Activated naive CD8-positive, alpha-beta T cell treated with anti-CD3 and anti-CD28 coated beads, Interleukin-2, amount 10 ng/mL, durations not matched to agents 7 days and 5 days (primary cell): ENCODE results near the gene PLIN1. TPM values are rescaled to one million over a fixed set of nuclear protein-coding genes. Genes with fewer than 3 reads are reported as not detected.
"Not testable (repeated sequence)": the region's sequence is repeated elsewhere in the genome, so short reads cannot be mapped to it uniquely, and the experiment has no call there.

Source experiments
- ATAC-seq: fragments of 150-1000 bp; cut with Tn5 transposase; one replicate; pipeline ENCODE4 v1.10.0; 2021; ENCODE audit warnings: low read depth, moderate library complexity
- POLR2A ChIA-PET: fragments of 350-600 bp; sonication (Branson Sonifier 250); formaldehyde crosslinking; loops from one replicate; lab custom pipeline; 2021; ENCODE audit warnings: antibody characterized with exemption; lab: Charles Lee
- DNase-seq: peaks from one replicate; pipeline ENCODE4 v3.0.0; 2021
- H3K27ac Mint-ChIP-seq: one replicate; pipeline ENCODE4 v1.8.0; 2022; ENCODE audit warnings: mild to moderate bottlenecking, mixed read lengths
- H3K27me3 Mint-ChIP-seq: one replicate; pipeline ENCODE4 v1.8.0; 2022; ENCODE audit warnings: mild to moderate bottlenecking, moderate library complexity, mixed read lengths
- H3K36me3 Mint-ChIP-seq: one replicate; pipeline ENCODE4 v1.8.0; 2021; ENCODE audit warnings: mild to moderate bottlenecking, mixed read lengths
- H3K4me1 Mint-ChIP-seq: one replicate; pipeline ENCODE4 v1.8.0; 2021; ENCODE audit warnings: mixed read lengths
- H3K4me3 Mint-ChIP-seq: one replicate; pipeline ENCODE4 v1.8.0; 2022; ENCODE audit warnings: mild to moderate bottlenecking, moderate library complexity, mixed read lengths
- H3K9me3 Mint-ChIP-seq: one replicate; pipeline ENCODE4 v1.8.0; 2021; ENCODE audit warnings: mixed read lengths
- total RNA-seq, 2 experiments: library from RNA; stranded (reverse); gene quantifications; one replicate each; pipeline ENCODE4 v1.2.3, GENCODE V29; 2021

Gene PLIN1, protein sequence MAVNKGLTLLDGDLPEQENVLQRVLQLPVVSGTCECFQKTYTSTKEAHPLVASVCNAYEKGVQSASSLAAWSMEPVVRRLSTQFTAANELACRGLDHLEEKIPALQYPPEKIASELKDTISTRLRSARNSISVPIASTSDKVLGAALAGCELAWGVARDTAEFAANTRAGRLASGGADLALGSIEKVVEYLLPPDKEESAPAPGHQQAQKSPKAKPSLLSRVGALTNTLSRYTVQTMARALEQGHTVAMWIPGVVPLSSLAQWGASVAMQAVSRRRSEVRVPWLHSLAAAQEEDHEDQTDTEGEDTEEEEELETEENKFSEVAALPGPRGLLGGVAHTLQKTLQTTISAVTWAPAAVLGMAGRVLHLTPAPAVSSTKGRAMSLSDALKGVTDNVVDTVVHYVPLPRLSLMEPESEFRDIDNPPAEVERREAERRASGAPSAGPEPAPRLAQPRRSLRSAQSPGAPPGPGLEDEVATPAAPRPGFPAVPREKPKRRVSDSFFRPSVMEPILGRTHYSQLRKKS
- total RNA-seq, result under 1 TPM; 0.61 to 0.79 TPM

DNA sequence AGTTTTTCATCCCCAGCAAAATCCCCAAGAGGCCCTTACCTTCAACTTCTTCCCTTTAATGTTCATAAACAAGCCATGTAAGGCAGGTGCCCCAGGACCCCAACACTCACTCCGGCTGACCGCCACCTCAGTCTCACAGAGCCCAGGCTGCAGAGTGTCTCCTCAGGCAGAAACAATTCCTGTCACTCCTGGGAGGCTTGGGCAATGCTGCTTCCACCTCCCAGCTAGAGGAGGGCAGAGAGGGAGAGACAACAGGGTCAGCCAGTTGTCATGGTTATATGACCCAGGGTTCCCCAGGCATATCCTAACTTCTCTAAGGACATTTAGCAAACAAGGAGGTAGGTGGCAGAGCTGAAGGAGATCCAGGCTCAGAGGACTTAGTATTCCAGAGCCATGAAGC is at the start of gene PLIN1:
Gene PLIN1 (minus strand): TSS at position 156 of the 400 bp plus-strand sequence. CDS start 1,878 bp downstream, outside the sequence.
- no peak for DNase-seq
- no peak for ATAC-seq
- Mint-ChIP-seq H3K27ac (no peak within 1 kb of the TSS), H3K36me3 (no peaks in the 10 kb centered on the region), H3K9me3 (no peaks in the 10 kb centered on the region), H3K4me3 (no peak within 1 kb of the TSS), H3K27me3 (peaks cover 6% of the 10 kb centered on the region), H3K4me1 (no peaks in the 10 kb centered on the region)
- POLR2A ChIA-PET, result no interaction called here

DNA sequence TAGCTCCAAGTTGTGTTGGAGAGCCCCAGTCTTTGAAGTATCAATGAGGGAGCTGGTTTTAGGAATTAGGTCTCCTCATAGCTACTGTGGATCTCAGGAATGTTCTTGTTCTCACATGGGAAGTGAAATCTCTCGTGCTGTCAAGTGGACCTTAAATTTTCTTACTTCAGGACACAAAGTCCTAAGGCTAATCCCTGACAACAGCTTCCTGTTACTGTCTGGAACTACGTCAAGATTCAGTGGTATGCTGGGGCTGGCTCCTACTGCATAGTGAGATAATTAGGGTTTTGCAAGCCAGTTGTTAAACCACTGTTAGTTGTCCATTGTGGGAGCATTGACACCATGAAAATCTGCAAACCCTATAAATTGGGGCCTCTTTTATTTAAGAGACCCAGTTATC is 49.1 kb upstream of the PLIN1 start:
- Mint-ChIP-seq H3K27ac (no peak overlapping the region), H3K36me3 (no peaks in the 10 kb centered on the region), H3K4me3 (no peak overlapping the region), H3K4me1 (no peaks in the 10 kb centered on the region), H3K9me3 (no peaks in the 10 kb centered on the region), H3K27me3 (peaks cover 16% of the 10 kb centered on the region)
- POLR2A ChIA-PET, result no interaction called here
- ATAC-seq (no peak), DNase-seq (no peak)

DNA sequence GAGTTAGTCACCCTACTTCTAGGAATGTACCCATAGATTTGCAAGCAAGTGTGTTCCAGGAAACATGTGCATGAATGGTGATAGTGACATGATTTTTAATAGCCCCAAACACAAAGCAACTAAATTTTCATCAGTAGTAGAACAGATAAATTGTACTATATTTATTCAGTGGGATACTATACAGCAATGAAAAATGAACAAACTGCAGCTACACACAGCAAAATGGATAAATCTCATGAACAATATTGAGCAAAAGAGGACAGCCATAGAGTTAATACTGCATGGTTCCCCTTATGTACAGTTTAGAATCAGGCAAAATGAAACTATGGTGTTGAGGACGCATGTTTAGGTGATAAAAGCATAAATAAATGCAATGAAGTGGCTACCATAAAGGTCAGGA is 45.9 kb upstream of the PLIN1 start:
- Mint-ChIP-seq H3K27ac (no peak overlapping the region), H3K4me3 (no peak overlapping the region), H3K36me3 (no peaks in the 10 kb centered on the region), H3K27me3 (peaks cover 22% of the 10 kb centered on the region), H3K9me3 (no peaks in the 10 kb centered on the region), H3K4me1 (no peaks in the 10 kb centered on the region)
- POLR2A ChIA-PET, result no interaction called here
- no peak for ATAC-seq
- DNase-seq, result no peak

DNA sequence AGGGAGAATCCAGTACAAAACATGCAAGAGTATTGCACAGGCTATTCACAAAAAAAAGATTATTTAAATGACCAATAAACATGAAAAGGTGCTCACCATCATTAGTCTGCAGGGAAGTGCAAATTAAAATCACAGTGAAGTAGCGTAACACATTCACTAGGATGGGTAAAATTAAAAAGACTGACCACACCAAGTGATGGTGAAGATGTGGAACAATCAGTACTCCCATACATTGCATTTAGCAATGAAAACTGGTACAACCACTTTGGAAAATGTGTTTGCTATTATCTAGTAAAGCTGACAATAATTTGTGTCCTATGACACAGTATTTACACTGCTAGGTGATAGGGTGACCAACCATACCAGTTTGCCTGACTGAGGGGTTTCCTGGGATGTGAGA is 45.5 kb upstream of the PLIN1 start:
- DNase-seq, result no peak
- POLR2A ChIA-PET, result no interaction called here
- no peaks in the 10 kb centered on the region for H3K4me1 Mint-ChIP-seq
- no peaks in the 10 kb centered on the region for H3K9me3 Mint-ChIP-seq
- ATAC-seq, result no peak
- H3K27ac Mint-ChIP-seq, result no peak overlapping the region
- no peak overlapping the region for H3K4me3 Mint-ChIP-seq
- no peaks in the 10 kb centered on the region for H3K36me3 Mint-ChIP-seq
- H3K27me3 Mint-ChIP-seq, result peaks cover 22% of the 10 kb centered on the region

DNA sequence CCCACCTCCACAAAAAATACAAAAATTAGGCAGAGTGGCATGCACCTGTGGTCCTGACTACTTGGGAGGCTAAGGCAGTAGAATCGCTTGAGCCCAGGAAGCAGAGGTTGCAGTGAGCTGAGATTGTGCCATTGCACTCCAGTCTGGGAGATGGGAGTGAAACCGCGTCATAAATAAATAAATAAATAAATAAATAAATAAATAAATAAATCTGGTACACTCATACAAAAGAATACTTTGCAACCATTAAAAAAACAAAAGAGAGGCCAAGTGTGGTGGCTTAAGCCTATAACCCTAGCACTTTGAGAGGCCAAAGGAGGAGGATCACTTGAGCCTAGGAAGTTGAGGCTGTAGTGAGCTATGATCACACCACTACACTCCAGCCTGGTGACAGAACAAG is 43.9 kb upstream of the PLIN1 start:
- ATAC-seq (no peak), DNase-seq (no peak)
- POLR2A ChIA-PET, result no interaction called here
- Mint-ChIP-seq H3K27me3 (peaks cover 28% of the 10 kb centered on the region), H3K4me3 (no peak overlapping the region), H3K4me1 (no peaks in the 10 kb centered on the region), H3K27ac (no peak overlapping the region), H3K36me3 (no peaks in the 10 kb centered on the region), H3K9me3 (no peaks in the 10 kb centered on the region)

DNA sequence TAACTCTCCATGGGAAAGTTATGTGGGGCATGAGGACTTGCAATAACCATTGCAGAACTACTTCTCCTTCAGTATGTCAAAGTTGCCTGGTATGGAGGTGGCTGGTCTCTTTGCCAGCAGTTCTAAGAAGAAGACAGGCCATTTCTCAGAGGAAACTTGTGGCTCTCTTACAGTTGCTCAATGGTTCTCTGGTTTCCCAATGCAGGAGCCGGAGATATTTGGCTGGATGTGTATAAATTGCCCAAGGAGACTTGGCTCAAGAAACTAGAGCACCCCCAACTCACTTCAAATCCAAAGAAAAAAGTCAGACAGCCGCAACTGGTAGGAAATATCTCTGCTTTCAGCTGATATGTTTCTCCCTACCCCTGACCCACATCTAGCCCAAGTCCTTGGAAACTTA is 35.6 kb upstream of the PLIN1 start:
- H3K27ac Mint-ChIP-seq, result no peak overlapping the region
- no peak for DNase-seq
- H3K4me1 Mint-ChIP-seq, result no peaks in the 10 kb centered on the region
- POLR2A ChIA-PET, result no interaction called here
- H3K9me3 Mint-ChIP-seq, result peaks cover 1% of the 10 kb centered on the region
- H3K27me3 Mint-ChIP-seq, result peaks cover 28% of the 10 kb centered on the region
- ATAC-seq, result no peak
- H3K36me3 Mint-ChIP-seq, result no peaks in the 10 kb centered on the region
- H3K4me3 Mint-ChIP-seq, result no peak overlapping the region

DNA sequence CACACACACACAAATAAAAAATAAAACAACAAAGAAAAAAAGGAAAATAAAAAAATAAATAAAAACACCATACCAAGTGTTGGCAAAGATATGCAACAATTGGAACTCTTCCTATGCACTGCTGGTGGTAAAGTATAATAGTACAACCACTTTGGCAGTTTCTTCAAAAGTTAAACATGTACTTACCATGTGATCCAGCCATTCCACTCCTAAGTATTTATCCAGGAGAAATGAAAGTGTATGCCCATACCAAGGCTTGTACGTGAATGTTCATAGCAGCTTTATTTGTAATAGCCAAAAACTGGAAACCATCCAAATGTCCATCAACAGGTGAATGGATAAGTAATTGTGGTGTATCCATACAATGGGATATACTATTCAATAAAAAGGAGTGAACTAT is 28.4 kb upstream of the PLIN1 start:
- POLR2A ChIA-PET, result no interaction called here
- ATAC-seq (no peak), DNase-seq (no peak)
- peaks cover 1% of the 10 kb centered on the region for H3K9me3 Mint-ChIP-seq
- H3K4me3 Mint-ChIP-seq, result no peak overlapping the region
- no peaks in the 10 kb centered on the region for H3K36me3 Mint-ChIP-seq
- no peak overlapping the region for H3K27ac Mint-ChIP-seq
- no peaks in the 10 kb centered on the region for H3K4me1 Mint-ChIP-seq
- peaks cover 21% of the 10 kb centered on the region for H3K27me3 Mint-ChIP-seq

DNA sequence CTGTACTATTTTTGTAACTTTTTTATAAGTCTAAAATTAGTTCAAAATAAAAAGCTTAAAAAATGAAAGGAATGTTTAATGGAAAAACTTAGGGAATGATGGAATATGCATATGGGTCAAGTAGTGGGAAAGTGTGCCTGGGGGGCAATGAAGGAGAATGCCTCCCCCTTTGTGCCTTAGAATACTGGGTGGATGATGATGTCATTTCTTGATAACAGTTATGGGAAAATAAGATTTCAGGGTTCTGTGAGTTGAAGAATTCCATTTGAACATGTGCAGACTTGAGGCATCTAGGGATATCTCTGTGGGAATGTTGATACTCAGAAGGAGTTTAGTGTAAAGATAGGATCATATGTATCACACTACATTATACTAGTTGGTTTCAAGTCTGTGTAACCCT is 25.2 kb upstream of the PLIN1 start:
- DNase-seq (no peak), ATAC-seq (no peak)
- no peak overlapping the region for H3K27ac Mint-ChIP-seq
- no peaks in the 10 kb centered on the region for H3K36me3 Mint-ChIP-seq
- H3K4me3 Mint-ChIP-seq, result no peak overlapping the region
- H3K4me1 Mint-ChIP-seq, result no peaks in the 10 kb centered on the region
- peaks cover 18% of the 10 kb centered on the region for H3K27me3 Mint-ChIP-seq
- H3K9me3 Mint-ChIP-seq, result no peaks in the 10 kb centered on the region
- POLR2A ChIA-PET, result no interaction called here

DNA sequence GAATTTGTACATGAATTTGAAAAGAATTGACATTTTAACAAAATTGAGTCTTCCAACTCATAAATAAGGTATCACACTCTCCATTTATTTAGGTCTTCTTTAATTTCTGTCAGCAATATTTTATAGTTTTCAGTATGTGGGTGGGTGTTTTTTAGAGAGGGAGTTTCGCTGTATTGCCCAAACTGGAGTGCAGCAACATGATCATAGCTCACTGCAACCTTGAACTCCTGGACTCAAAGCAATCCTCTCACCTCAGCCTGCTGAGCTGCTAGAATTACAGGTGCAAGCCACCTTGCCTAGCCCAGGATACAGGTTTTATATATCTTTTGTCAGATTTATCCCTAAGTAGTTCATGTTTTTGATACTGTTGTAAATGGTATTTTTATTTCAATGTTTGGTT is 16.0 kb upstream of the PLIN1 start:
- POLR2A ChIA-PET, result no interaction called here
- H3K27ac Mint-ChIP-seq, result no peak overlapping the region
- no peaks in the 10 kb centered on the region for H3K9me3 Mint-ChIP-seq
- H3K4me3 Mint-ChIP-seq, result no peak overlapping the region
- ATAC-seq, result no peak
- peaks cover 30% of the 10 kb centered on the region for H3K27me3 Mint-ChIP-seq
- no peaks in the 10 kb centered on the region for H3K36me3 Mint-ChIP-seq
- peaks cover 4% of the 10 kb centered on the region for H3K4me1 Mint-ChIP-seq
- DNase-seq, result no peak

DNA sequence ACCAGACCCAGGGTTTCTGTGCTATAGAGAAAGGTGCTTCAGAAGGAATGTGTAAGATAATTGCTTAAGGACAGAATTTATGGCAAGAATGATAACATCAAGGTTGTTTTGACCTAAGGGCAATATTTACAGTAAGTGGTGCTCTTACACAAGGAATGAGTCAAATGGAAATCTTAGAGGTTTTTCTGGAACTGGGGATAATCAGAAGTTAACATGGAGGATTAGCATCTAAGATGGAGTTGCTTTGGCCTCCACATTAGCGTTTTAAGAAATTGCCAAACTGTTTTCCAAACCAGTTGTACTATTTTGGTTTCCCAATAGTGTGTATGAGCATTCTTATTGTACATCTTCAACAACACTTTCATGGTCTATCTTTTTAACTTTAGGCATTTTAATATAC is 14.5 kb upstream of the PLIN1 start:
- Mint-ChIP-seq H3K4me3 (no peak overlapping the region), H3K36me3 (no peaks in the 10 kb centered on the region), H3K27me3 (peaks cover 25% of the 10 kb centered on the region), H3K4me1 (peaks cover 9% of the 10 kb centered on the region), H3K9me3 (no peaks in the 10 kb centered on the region), H3K27ac (no peak overlapping the region)
- DNase-seq (no peak), ATAC-seq (no peak)
- POLR2A ChIA-PET, result no interaction called here

DNA sequence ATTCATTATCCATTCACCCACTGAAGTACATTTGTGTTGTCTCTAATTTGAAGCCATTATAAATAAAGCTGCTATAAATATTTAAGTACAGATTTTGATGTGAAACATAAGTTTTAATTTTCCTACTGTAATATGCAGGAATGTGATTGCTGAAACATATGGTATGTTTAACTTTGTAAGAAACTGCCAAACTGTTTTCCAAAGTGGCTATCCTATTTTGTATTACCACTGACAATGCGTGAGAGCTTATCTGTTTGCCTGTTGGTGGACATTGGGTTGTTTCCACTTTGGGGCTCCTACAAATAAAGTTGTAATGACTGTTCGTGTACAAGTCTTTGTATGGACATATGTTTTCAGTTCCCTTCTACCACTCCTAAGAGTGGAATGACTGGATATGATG is 13.9 kb upstream of the PLIN1 start:
- no peak for DNase-seq
- Mint-ChIP-seq H3K9me3 (no peaks in the 10 kb centered on the region), H3K36me3 (no peaks in the 10 kb centered on the region), H3K4me1 (peaks cover 9% of the 10 kb centered on the region), H3K4me3 (no peak overlapping the region), H3K27ac (no peak overlapping the region), H3K27me3 (peaks cover 21% of the 10 kb centered on the region)
- no peak for ATAC-seq
- POLR2A ChIA-PET, result no interaction called here

DNA sequence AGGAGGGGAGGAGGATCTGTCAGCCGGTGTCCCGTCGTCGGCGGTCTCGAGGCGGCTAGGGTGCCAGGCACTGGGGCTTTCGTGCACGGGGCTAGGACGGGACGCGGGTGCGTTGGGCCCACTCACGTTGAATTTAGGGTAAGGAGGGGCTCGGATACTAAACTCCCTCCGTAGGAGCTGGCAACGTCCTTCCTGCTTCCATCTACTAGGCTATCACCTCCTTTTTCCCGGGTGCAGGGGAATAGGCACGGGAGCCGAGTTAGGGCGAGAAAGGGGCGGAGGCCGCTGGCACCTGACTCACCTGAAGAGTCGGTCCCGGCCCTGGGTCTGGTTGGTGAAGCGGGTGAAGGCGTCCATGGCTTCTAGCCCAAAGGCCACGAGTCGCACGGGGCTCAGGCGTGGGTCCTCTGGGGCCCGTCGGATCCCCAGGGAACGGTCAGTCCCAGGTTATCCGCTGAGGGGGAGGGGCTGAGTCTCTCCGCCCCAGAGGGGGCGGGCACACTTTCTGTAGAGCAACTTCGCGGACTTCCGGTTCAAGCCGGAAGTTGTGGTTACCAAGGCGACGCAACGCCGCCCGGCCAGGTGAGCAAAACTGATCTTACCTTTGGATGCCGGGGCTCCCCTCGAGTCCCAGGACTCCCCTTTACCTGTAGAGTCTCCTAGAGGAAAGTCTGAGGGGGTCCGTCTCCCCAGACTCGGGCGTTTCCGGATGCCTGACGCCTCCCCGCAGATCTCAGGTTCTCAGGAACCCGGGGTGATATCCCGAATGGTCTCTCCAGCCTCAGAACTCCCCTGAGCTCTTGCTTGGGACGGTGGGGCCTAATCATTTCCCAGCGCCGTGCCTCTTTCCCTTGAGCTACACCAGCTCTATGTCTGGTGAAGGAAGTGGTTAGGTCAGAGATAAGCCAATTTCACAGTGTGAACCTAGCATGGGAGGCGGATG is 11.4 kb upstream of the PLIN1 start, which contains the start of the genes PEX11A and WDR93:
Gene PEX11A (minus strand): TSS at position 479 of the 943 bp plus-strand sequence. CDS start 122 bp downstream, at position 357.
Gene WDR93 (plus strand): TSS at position 536 of the 943 bp plus-strand sequence. CDS start 10,936 bp downstream, outside the sequence.
- ATAC-seq, result peak; percentile 86
- H3K4me3 Mint-ChIP-seq, result peak within 1 kb of the TSS; percentile 85
- peaks cover 15% of the 10 kb centered on the region for H3K27me3 Mint-ChIP-seq
- H3K36me3 Mint-ChIP-seq, result no peaks in the 10 kb centered on the region
- no peaks in the 10 kb centered on the region for H3K9me3 Mint-ChIP-seq
- peak within 1 kb of the TSS; percentile 85 for H3K27ac Mint-ChIP-seq
- peaks cover 13% of the 10 kb centered on the region for H3K4me1 Mint-ChIP-seq
- POLR2A ChIA-PET, result no interaction called here
- DNase-seq, result peak; percentile 81

DNA sequence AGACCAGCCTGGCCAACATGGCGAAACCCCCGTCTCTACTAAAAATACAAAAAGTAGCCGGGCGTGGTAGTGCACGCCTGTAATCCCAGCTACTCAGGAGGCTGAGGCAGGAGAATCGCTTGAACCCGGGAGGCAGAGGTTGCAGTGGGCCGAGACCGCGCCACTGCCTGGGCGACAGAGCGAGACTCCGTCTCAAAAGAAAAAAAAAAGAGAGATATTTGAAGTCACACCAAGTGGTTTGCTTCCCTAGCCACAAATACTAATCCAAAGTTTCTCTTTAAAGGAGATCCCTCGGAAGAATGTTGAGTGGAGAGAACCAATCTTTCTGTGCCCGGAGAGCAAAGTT is 10.7 kb upstream of the PLIN1 start:
- DNase-seq, ATAC-seq, POLR2A ChIA-PET, H3K9me3 Mint-ChIP-seq, H3K36me3 Mint-ChIP-seq: not testable (repeated sequence)
- peaks cover 13% of the 10 kb centered on the region for H3K4me1 Mint-ChIP-seq
- peaks cover 12% of the 10 kb centered on the region for H3K27me3 Mint-ChIP-seq
- peak overlapping the region; percentile 85 for H3K4me3 Mint-ChIP-seq
- peak overlapping the region; percentile 85 for H3K27ac Mint-ChIP-seq
